Fibroblast of skin of right biceps (primary cell): ENCODE measurements around the gene DPEP1.
"Not testable (repeated sequence)": the region's sequence is repeated elsewhere in the genome, so short reads cannot be mapped to it uniquely, and the experiment has no call there.

Experiments
- DNase-seq: peaks from one replicate; pipeline ENCODE4 v3.0.0-alpha.2; 2013

The DPEP1 gene

GRCh38 chr16:89621698-89622409 lies 8.4 kb downstream of the DPEP1 start:
- DNase-seq: no peak

GRCh38 chr16:89623511-89624261 lies 10.2 kb downstream of the DPEP1 start:
- DNase-seq: peak; percentile 18

- DNase-seq: no peak
Measured at GRCh38 chr16:89624777-89625761, 11.6 kb downstream of the DPEP1 start.

- DNase-seq: no peak
Measured at GRCh38 chr16:89629827-89630610, 16.6 kb downstream of the DPEP1 start.

GRCh38 chr16:89633064-89633631 lies 19.7 kb downstream of the DPEP1 start:
- DNase-seq: peak; percentile 72

GRCh38 chr16:89634463-89635385 lies 21.3 kb downstream of the DPEP1 start:
- DNase-seq: not testable (repeated sequence)

GRCh38 chr16:89636663-89637062 lies 23.2 kb downstream of the DPEP1 start:
- no peak for DNase-seq

GRCh38 chr16:89637379-89637778 lies 23.9 kb downstream of the DPEP1 start:
- DNase-seq: no peak

- DNase-seq: no peak
Measured at GRCh38 chr16:89638455-89638854, 25.0 kb downstream of the DPEP1 start.

GRCh38 chr16:89639385-89639784 lies 25.9 kb downstream of the DPEP1 start:
- no peak for DNase-seq

- DNase-seq: no peak
Measured at GRCh38 chr16:89641458-89642119, 28.1 kb downstream of the DPEP1 start.

GRCh38 chr16:89642574-89642973 lies 29.1 kb downstream of the DPEP1 start:
- DNase-seq: no peak

- DNase-seq: no peak
Measured at GRCh38 chr16:89643769-89644300, 30.4 kb downstream of the DPEP1 start.

- DNase-seq: no peak
Measured at GRCh38 chr16:89645122-89645521, 31.7 kb downstream of the DPEP1 start.

- DNase-seq: no peak
Measured at GRCh38 chr16:89646270-89646669, 32.8 kb downstream of the DPEP1 start.

GRCh38 chr16:89646906-89647305 lies 33.5 kb downstream of the DPEP1 start:
- DNase-seq: no peak

GRCh38 chr16:89651584-89651983 lies 38.1 kb downstream of the DPEP1 start:
- DNase-seq: no peak

GRCh38 chr16:89653656-89654295 lies 40.3 kb downstream of the DPEP1 start:
- no peak for DNase-seq

GRCh38 chr16:89655062-89655643 lies 41.7 kb downstream of the DPEP1 start:
- DNase-seq: no peak
